H9 (cell line): Measurements from ENCODE around the gene CUL2. TPM values are rescaled to one million over a fixed set of nuclear protein-coding genes. Genes with fewer than 3 reads are reported as not detected.

Experiments
- DNase-seq: peaks from one replicate; pipeline ENCODE4 v3.0.0-alpha.2; 2017
- H2AFZ ChIP-seq: one replicate; pipeline ENCODE4 v1.6.1; 2013; ENCODE audit warnings: mild to moderate bottlenecking, low read length, control low read depth, moderate library complexity
- H2AK5ac ChIP-seq: 2 replicates; pipeline ENCODE4 v1.6.1; 2013; ENCODE audit warnings: low read length, control low read depth, mixed read lengths; ENCODE audit not compliant: insufficient read length
- H2BK120ac ChIP-seq: one replicate; pipeline ENCODE4 v1.6.1; 2013; ENCODE audit warnings: low read depth, mild to moderate bottlenecking, low read length, control low read depth, inconsistent platforms; ENCODE audit not compliant: poor library complexity, severe bottlenecking
- H2BK12ac ChIP-seq: 2 replicates; pipeline ENCODE4 v1.6.1; 2013; ENCODE audit warnings: low read length, control low read depth, mixed read lengths, low read depth; ENCODE audit not compliant: insufficient read length
- H2BK15ac ChIP-seq: 2 replicates; pipeline ENCODE4 v1.6.1; 2013; ENCODE audit warnings: low read depth, low read length, control low read depth
- H2BK20ac ChIP-seq: one replicate; pipeline ENCODE4 v1.6.1; 2013; ENCODE audit warnings: low read depth, mild to moderate bottlenecking, low read length, control low read depth, inconsistent platforms; ENCODE audit not compliant: poor library complexity, severe bottlenecking
- H2BK5ac ChIP-seq: 2 replicates; pipeline ENCODE4 v1.6.1; 2013; ENCODE audit warnings: low read length, control low read depth, mixed read lengths; ENCODE audit not compliant: insufficient read length
- H3K14ac ChIP-seq: 2 replicates; pipeline ENCODE4 v1.6.1; 2013; ENCODE audit warnings: low read length, control low read depth; ENCODE audit not compliant: insufficient read depth
- H3K18ac ChIP-seq: 2 replicates; pipeline ENCODE4 v1.6.1; 2013; ENCODE audit warnings: low read depth, mild to moderate bottlenecking, mixed read lengths, low read length, control low read depth; ENCODE audit not compliant: insufficient read length
- H3K23ac ChIP-seq: 2 replicates; pipeline ENCODE4 v1.6.1; 2013; ENCODE audit warnings: low read length, control low read depth, mixed read lengths, low read depth; ENCODE audit not compliant: insufficient read length
- H3K23me2 ChIP-seq: 2 replicates; pipeline ENCODE4 v1.6.1; 2013; ENCODE audit warnings: low read depth, mild to moderate bottlenecking, mixed read lengths, low read length, control low read depth; ENCODE audit not compliant: insufficient read length, poor library complexity, severe bottlenecking
- H3K27ac ChIP-seq: 2 replicates; pipeline ENCODE4 v1.5.1; 2013; ENCODE audit warnings: low read length, control low read depth, mixed read lengths, low read depth; ENCODE audit not compliant: insufficient read length
- H3K27me3 ChIP-seq: 2 replicates; pipeline ENCODE4 v1.6.1; 2013; ENCODE audit warnings: low read length, control low read depth, inconsistent platforms; ENCODE audit not compliant: insufficient read depth
- H3K4ac ChIP-seq: 2 replicates; pipeline ENCODE4 v1.6.1; 2013; ENCODE audit warnings: low read depth, mild to moderate bottlenecking, control low read depth, inconsistent platforms, low read length, moderate library complexity
- H3K4me1 ChIP-seq: 2 replicates; pipeline ENCODE4 v1.6.1; 2013; ENCODE audit warnings: low read length, control low read depth, inconsistent platforms; ENCODE audit not compliant: insufficient read depth
- H3K4me2 ChIP-seq: 2 replicates; pipeline ENCODE4 v1.6.1; 2013; ENCODE audit warnings: low read length, control low read depth, mixed read lengths; ENCODE audit not compliant: insufficient read length, insufficient read depth
- H3K56ac ChIP-seq: 2 replicates; pipeline ENCODE4 v1.6.1; 2013; ENCODE audit warnings: low read depth, mild to moderate bottlenecking, mixed read lengths, low read length, control low read depth; ENCODE audit not compliant: insufficient read length
- H3K79me1 ChIP-seq: 2 replicates; pipeline ENCODE4 v1.6.1; 2013; ENCODE audit warnings: low read depth, mild to moderate bottlenecking, moderate library complexity, low read length, control low read depth, inconsistent platforms; ENCODE audit not compliant: insufficient read depth, poor library complexity, severe bottlenecking
- H3K79me2 ChIP-seq: 2 replicates; pipeline ENCODE4 v1.6.1; 2013; ENCODE audit warnings: low read length, control low read depth, inconsistent platforms; ENCODE audit not compliant: insufficient read depth
- H3K9ac ChIP-seq: 2 replicates; pipeline ENCODE4 v1.6.1; 2013; ENCODE audit warnings: low read length, control low read depth, mixed read lengths; ENCODE audit not compliant: insufficient read length; ENCODE audit errors: extremely low read depth
- H3K9me3 ChIP-seq: one replicate; pipeline ENCODE4 v1.6.1; 2013; ENCODE audit warnings: low read depth, low read length, inconsistent platforms; ENCODE audit not compliant: control insufficient read depth
- H3T11ph ChIP-seq: one replicate; pipeline ENCODE4 v1.6.1; 2013; ENCODE audit warnings: mild to moderate bottlenecking, low read length, control low read depth, inconsistent platforms
- H4K20me1 ChIP-seq: one replicate; pipeline ENCODE4 v1.6.1; 2013; ENCODE audit not compliant: control insufficient read depth, insufficient read length, insufficient read depth
- H4K5ac ChIP-seq: 2 replicates; pipeline ENCODE4 v1.6.1; 2013; ENCODE audit warnings: low read depth, mild to moderate bottlenecking, mixed read lengths, low read length, control low read depth; ENCODE audit not compliant: insufficient read length
- H4K8ac ChIP-seq: replicated peaks from 2 replicates; pipeline ENCODE4 v1.6.1; 2013; ENCODE audit warnings: low read length, control low read depth, mixed read lengths, low read depth; ENCODE audit not compliant: insufficient read length
- H4K91ac ChIP-seq: 2 replicates; pipeline ENCODE4 v1.6.1; 2013; ENCODE audit warnings: low read depth, mild to moderate bottlenecking, moderate library complexity, mixed read lengths, low read length, control low read depth; ENCODE audit not compliant: insufficient read length
- H3K27ac Mint-ChIP-seq, 3 experiments: 2 replicates in 2 of 3; 3 replicates in 1 of 3; pipeline ENCODE4 v1.8.0; 2020 to 2021; ENCODE audit warnings: mixed read lengths in 3 of 3, mild to moderate bottlenecking in 1 of 3, moderate library complexity in 1 of 3
- H3K27me3 Mint-ChIP-seq: 2 replicates; pipeline ENCODE4 v1.8.0; 2021; ENCODE audit warnings: low read depth, mild to moderate bottlenecking, moderate library complexity, mixed read lengths
- H3K36me3 Mint-ChIP-seq, 3 experiments: 2 replicates in 2 of 3; 3 replicates in 1 of 3; pipeline ENCODE4 v1.8.0; 2020 to 2021; ENCODE audit warnings: low read depth in 3 of 3, mixed read lengths in 3 of 3; ENCODE audit not compliant: insufficient read depth in 1 of 3
- H3K4me1 Mint-ChIP-seq, 2 experiments: 2 replicates each; pipeline ENCODE4 v1.8.0; 2020; ENCODE audit warnings: mixed read lengths in 2 of 2
- H3K4me3 Mint-ChIP-seq, 2 experiments: 2 replicates in 1 of 2; 3 replicates in 1 of 2; pipeline ENCODE4 v1.8.0; 2020 to 2021; ENCODE audit warnings: mild to moderate bottlenecking in 2 of 2, mixed read lengths in 2 of 2, moderate library complexity in 1 of 2
- H3K9me3 Mint-ChIP-seq, 2 experiments: 2 replicates in 1 of 2; 3 replicates in 1 of 2; pipeline ENCODE4 v1.8.0; 2020; ENCODE audit warnings: mild to moderate bottlenecking in 2 of 2, mixed read lengths in 2 of 2, moderate library complexity in 1 of 2
- WGBS: extraction: QIAGEN DNeasy Blood & Tissue Kit; methylation state at CpG from one replicate; pipeline ENCODE4 v1.1.7; 2013; ENCODE audit warnings: missing lambda C conversion rate, low lambda C conversion rate, mixed read lengths; ENCODE audit not compliant: insufficient read length; ENCODE audit errors: extremely low coverage; 5-methylcytosine and 5-hydroxymethylcytosine counted together
- total RNA-seq: library from RNA; stranded (reverse); gene quantifications from 2 replicates; pipeline ENCODE4 v1.2.1, GENCODE V29; 2021
- TF ChIP-seq, protein P1 (sequence below): fragments of 200-600 bp; sonication (generic); conservative IDR thresholded peaks from 3 replicates; pipeline ENCODE4 v1.8.0; 2021; ENCODE audit warnings: antibody characterized with exemption, mild to moderate bottlenecking

CUL2 gene
- total RNA-seq, 1 experiment from 2014 or later, result 43.3 TPM

DNA sequence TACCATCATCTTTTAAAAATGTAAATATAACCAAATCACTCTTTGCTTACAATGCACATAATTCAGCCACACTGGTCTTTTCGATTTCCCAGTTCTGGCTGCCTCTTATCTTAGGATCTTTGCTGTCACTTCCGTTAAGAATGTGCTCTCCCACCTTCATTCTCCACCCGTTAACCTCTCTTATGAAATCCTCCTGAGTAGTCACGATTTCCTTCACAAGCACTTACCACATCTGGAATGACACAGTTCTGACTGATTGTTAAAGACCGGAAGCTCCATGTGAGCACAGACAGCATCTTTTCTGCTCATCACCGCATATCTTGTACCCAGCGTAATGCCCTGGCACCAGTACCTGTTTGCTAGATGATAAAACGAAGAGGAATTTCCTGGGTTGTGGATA, 84.3 kb downstream of the CUL2 start:
- H3K23me2 ChIP-seq, result no peaks in the 10 kb centered on the region

More for the DNA sequence above, 84.3 kb downstream of the CUL2 start:
- Histone ChIP-seq H3K14ac (no peak overlapping the region), H3K4me2 (no peak overlapping the region), H3K18ac (no peak overlapping the region), H3K79me2 (no peaks in the 10 kb centered on the region), H2BK15ac (no peak overlapping the region), H2BK12ac (no peak overlapping the region), H3K23ac (no peak overlapping the region), H3K27me3 (no peaks in the 10 kb centered on the region), H3K56ac (no peak overlapping the region), H3K9ac (no peak overlapping the region), H3K79me1 (no peaks in the 10 kb centered on the region), H3K27ac (no peak overlapping the region), H2AFZ (no peak overlapping the region), H2BK5ac (no peak overlapping the region), H3K4ac (no peak overlapping the region), H4K20me1 (no peaks in the 10 kb centered on the region), H2BK20ac (no peak overlapping the region), H3T11ph (no peak overlapping the region), H4K5ac (no peak overlapping the region), H2AK5ac (no peak overlapping the region), H4K91ac (no peak overlapping the region), H2BK120ac (no peak overlapping the region), H3K9me3 (no peaks in the 10 kb centered on the region), H3K4me1 (no peaks in the 10 kb centered on the region; the same call in 1 of the 2 replicates), H4K8ac (no peak overlapping the region)
- H3K4me3 Mint-ChIP-seq, result no peak overlapping the region
- H3K27ac Mint-ChIP-seq, result peak overlapping the region in 1 of 3 experiments; percentile 41; a peak in 2 of 7 replicates
- H3K27me3 Mint-ChIP-seq, result no peaks in the 10 kb centered on the region
- TF ChIP-seq, protein P1, sequence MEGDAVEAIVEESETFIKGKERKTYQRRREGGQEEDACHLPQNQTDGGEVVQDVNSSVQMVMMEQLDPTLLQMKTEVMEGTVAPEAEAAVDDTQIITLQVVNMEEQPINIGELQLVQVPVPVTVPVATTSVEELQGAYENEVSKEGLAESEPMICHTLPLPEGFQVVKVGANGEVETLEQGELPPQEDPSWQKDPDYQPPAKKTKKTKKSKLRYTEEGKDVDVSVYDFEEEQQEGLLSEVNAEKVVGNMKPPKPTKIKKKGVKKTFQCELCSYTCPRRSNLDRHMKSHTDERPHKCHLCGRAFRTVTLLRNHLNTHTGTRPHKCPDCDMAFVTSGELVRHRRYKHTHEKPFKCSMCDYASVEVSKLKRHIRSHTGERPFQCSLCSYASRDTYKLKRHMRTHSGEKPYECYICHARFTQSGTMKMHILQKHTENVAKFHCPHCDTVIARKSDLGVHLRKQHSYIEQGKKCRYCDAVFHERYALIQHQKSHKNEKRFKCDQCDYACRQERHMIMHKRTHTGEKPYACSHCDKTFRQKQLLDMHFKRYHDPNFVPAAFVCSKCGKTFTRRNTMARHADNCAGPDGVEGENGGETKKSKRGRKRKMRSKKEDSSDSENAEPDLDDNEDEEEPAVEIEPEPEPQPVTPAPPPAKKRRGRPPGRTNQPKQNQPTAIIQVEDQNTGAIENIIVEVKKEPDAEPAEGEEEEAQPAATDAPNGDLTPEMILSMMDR, result no peak
- H3K36me3 Mint-ChIP-seq, result peaks cover 5 to 12% (median 10%) of the 10 kb centered on the region in 3 experiments; a peak in 4 of 7 replicates
- no peaks in the 10 kb centered on the region for H3K9me3 Mint-ChIP-seq
- WGBS, result no CpG with 5 or more reads among the region's 8 CpGs
- H3K4me1 Mint-ChIP-seq, result peaks cover 13 to 21% of the 10 kb centered on the region in 2 experiments
- DNase-seq, result no peak
